Testis (tissue), 2 donors: Measurements from ENCODE around the gene CETP.

ENCODE experiments used
- POLR2A ChIP-seq: fragments of 450-650 bp; IDR thresholded peaks from one replicate; pipeline ENCODE4 v1.6.1; 2017; ENCODE audit warnings: antibody characterized with exemption, mild to moderate bottlenecking, moderate library complexity
- TF ChIP-seq, protein P1 (sequence below), 3 experiments: fragments of 450-650 bp in 2 of 3; fragments of 200-600 bp in 1 of 3; sonication (generic) in 1 of 3; IDR thresholded peaks; one replicate each; pipeline ENCODE4 v1.5.1; 2016 to 2019; ENCODE audit warnings: antibody characterized with exemption in 3 of 3, mild to moderate bottlenecking in 2 of 3, moderate library complexity in 1 of 3

DNA sequence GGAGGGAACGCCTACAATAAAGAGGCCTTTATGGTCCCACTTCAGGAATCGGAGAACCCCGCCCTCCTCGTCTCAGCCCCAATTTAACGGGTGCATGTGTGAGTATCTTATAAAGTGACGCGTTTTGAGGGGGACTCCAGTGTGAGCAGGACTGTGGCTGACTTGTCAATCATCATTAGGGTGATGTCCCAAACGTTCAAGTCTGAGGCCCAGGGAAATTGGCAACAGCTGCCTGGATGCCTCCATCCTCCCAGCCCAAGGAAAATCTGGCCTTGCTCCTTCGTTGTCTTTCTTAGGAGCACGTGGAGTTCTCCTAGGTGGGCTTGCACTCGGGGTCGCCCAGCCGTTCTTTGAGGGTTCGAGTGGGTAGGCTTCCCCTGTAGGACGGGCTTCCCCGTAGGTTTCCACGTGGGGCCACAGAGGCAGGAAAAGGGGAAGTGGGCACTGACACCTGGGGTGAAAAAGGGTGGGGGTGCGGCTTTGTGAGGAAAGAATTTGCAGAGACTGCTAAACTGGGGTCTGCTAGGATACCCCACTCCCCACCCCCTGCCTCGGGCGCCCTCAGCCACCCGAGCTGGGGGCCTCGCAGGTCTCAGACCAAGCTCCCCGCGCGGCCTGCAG lies 30.4 kb upstream of the CETP start:
- TF ChIP-seq, protein P1, sequence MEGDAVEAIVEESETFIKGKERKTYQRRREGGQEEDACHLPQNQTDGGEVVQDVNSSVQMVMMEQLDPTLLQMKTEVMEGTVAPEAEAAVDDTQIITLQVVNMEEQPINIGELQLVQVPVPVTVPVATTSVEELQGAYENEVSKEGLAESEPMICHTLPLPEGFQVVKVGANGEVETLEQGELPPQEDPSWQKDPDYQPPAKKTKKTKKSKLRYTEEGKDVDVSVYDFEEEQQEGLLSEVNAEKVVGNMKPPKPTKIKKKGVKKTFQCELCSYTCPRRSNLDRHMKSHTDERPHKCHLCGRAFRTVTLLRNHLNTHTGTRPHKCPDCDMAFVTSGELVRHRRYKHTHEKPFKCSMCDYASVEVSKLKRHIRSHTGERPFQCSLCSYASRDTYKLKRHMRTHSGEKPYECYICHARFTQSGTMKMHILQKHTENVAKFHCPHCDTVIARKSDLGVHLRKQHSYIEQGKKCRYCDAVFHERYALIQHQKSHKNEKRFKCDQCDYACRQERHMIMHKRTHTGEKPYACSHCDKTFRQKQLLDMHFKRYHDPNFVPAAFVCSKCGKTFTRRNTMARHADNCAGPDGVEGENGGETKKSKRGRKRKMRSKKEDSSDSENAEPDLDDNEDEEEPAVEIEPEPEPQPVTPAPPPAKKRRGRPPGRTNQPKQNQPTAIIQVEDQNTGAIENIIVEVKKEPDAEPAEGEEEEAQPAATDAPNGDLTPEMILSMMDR (IDR thresholded peaks at IDR 0.05) = no peak
- TF ChIP-seq POLR2A = no peak
